HG03108 (cell line): ENCODE data around the gene GIGYF1.

Experiments used
- ATAC-seq: cut with Tn5 transposase; IDR thresholded peaks from one replicate; pipeline ENCODE4 v1.9.1; 2021; ENCODE audit warnings: moderate library complexity; ENCODE audit not compliant: unreplicated experiment

The GIGYF1 gene

GRCh38 chr7:100632951-100633717, 60.9 kb downstream of the GIGYF1 start:
- ATAC-seq, result no peak

GRCh38 chr7:100630066-100630465, 64.0 kb downstream of the GIGYF1 start:
- no peak for ATAC-seq
